Stimulated activated CD8-positive, alpha-beta memory T cell treated with anti-CD3 and anti-CD28 coated beads, Interleukin-2, amount 100 ng/mL, for 1 hour (primary cell): Measurements from ENCODE around the gene GLB1L2.

Experiments used
- DNase-seq, 2 donors: peaks; one replicate each; pipeline ENCODE4 v3.0.0-alpha.2; 2020; ENCODE audit warnings: low read depth in 2 of 2

Gene GLB1L2

GRCh38 chr11:134385774-134386565 lies 54.2 kb downstream of the GLB1L2 start:
- no peak for DNase-seq

- no peak for DNase-seq
Measured at GRCh38 chr11:134386945-134387344, 55.2 kb downstream of the GLB1L2 start.

GRCh38 chr11:134387501-134387900 lies 55.7 kb downstream of the GLB1L2 start:
- no peak for DNase-seq

- no peak for DNase-seq
Measured at GRCh38 chr11:134388590-134388989, 56.8 kb downstream of the GLB1L2 start.

- DNase-seq, result no peak
Measured at GRCh38 chr11:134389464-134390180, 57.8 kb downstream of the GLB1L2 start.

- no peak for DNase-seq
Measured at GRCh38 chr11:134390706-134391569, 59.1 kb downstream of the GLB1L2 start.

GRCh38 chr11:134391656-134392055 lies 59.9 kb downstream of the GLB1L2 start:
- no peak for DNase-seq

- DNase-seq, result no peak
Measured at GRCh38 chr11:134392953-134393615, 61.3 kb downstream of the GLB1L2 start.

GRCh38 chr11:134393638-134394037 lies 61.9 kb downstream of the GLB1L2 start:
- DNase-seq, result no peak

- DNase-seq, result no peak
Measured at GRCh38 chr11:134394311-134394710, 62.5 kb downstream of the GLB1L2 start.

GRCh38 chr11:134395002-134395401 lies 63.2 kb downstream of the GLB1L2 start:
- no peak for DNase-seq

- DNase-seq, result no peak
Measured at GRCh38 chr11:134397304-134398078, 65.7 kb downstream of the GLB1L2 start.

GRCh38 chr11:134398079-134398444 lies 66.3 kb downstream of the GLB1L2 start:
- DNase-seq, result no peak

GRCh38 chr11:134398644-134399292 lies 67.0 kb downstream of the GLB1L2 start:
- DNase-seq, result no peak

- DNase-seq, result no peak
Measured at GRCh38 chr11:134399293-134399654, 67.5 kb downstream of the GLB1L2 start.

- no peak for DNase-seq
Measured at GRCh38 chr11:134399996-134400395, 68.2 kb downstream of the GLB1L2 start.

GRCh38 chr11:134401825-134402809 lies 70.3 kb downstream of the GLB1L2 start:
- DNase-seq, result no peak

GRCh38 chr11:134402910-134403309 lies 71.1 kb downstream of the GLB1L2 start:
- no peak for DNase-seq
